ENCODE data around the gene KRT36.

Gene KRT36

GRCh38 chr17:41489531-41489930, at the start of gene KRT36:
Gene KRT36, minus strand, starts transcription at chr17:41489910. Its CDS starts 46 bp downstream, at chr17:41489864.
- in situ Hi-C loops (cut with MboI; ENCODE audit: low sequenced_read_pairs) = no loop called here

GRCh38 chr17:41539071-41539492, 49.4 kb upstream of the KRT36 start:
- in situ Hi-C loops (cut with MboI; ENCODE audit: low sequenced_read_pairs) = no loop called here
- H3K4me1 ChIP-seq = no peaks in the 10 kb centered on the region

More at GRCh38 chr17:41489531-41489930, at the start of gene KRT36:
- no peak for DNase-seq (ENCODE audit: low spot score in 2 of 2)
- peaks cover 15% of the 10 kb centered on the region for H3K27me3 ChIP-seq (ENCODE audit: low read depth)
- H3K4me1 ChIP-seq = no peaks in the 10 kb centered on the region
- H3K36me3 ChIP-seq (replicated peaks) = no peaks in the 10 kb centered on the region
- no peaks in the 10 kb centered on the region for H3K9me3 ChIP-seq
- no peak within 1 kb of the TSS for H3K4me3 ChIP-seq

GRCh38 chr17:41538565-41538991, 48.9 kb upstream of the KRT36 start:
- Histone ChIP-seq H3K27me3 (ENCODE audit: low read depth) (0 out of 2 replicates have a peak, but pooled peaks cover 4% of the 10 kb centered on the region), H3K4me3 (no peak overlapping the region), H3K4me1 (no peaks in the 10 kb centered on the region), H3K9me3 (no peaks in the 10 kb centered on the region), H3K36me3 (replicated peaks) (no peaks in the 10 kb centered on the region)
- DNase-seq (ENCODE audit: low spot score in 2 of 2) = no peak
- in situ Hi-C loops (cut with MboI; ENCODE audit: low sequenced_read_pairs) = no loop called here

More at GRCh38 chr17:41539071-41539492, 49.4 kb upstream of the KRT36 start:
- Histone ChIP-seq H3K36me3 (replicated peaks) (no peaks in the 10 kb centered on the region), H3K27me3 (ENCODE audit: low read depth) (0 out of 2 replicates have a peak, but pooled peaks cover 4% of the 10 kb centered on the region), H3K9me3 (no peaks in the 10 kb centered on the region), H3K4me3 (no peak overlapping the region)
- no peak for DNase-seq (ENCODE audit: low spot score in 2 of 2)

GRCh38 chr17:41537990-41538389, 48.3 kb upstream of the KRT36 start:
- no peak for DNase-seq (ENCODE audit: low spot score in 2 of 2)
- no peak overlapping the region for H3K4me3 ChIP-seq
- H3K4me1 ChIP-seq = no peaks in the 10 kb centered on the region
- H3K36me3 ChIP-seq (replicated peaks) = no peaks in the 10 kb centered on the region
- H3K27me3 ChIP-seq (ENCODE audit: low read depth) = 0 out of 2 replicates have a peak, but pooled peaks cover 4% of the 10 kb centered on the region
- H3K9me3 ChIP-seq = no peaks in the 10 kb centered on the region
- in situ Hi-C loops (cut with MboI; ENCODE audit: low sequenced_read_pairs) = no loop called here

- H3K27me3 ChIP-seq (ENCODE audit: low read depth) = peaks cover 7% of the 10 kb centered on the region; the same call in 1 of the 2 replicates
- DNase-seq (ENCODE audit: low spot score in 2 of 2) = no peak
- in situ Hi-C loops (cut with MboI; ENCODE audit: low sequenced_read_pairs) = no loop called here
- H3K4me1 ChIP-seq = no peaks in the 10 kb centered on the region
- no peaks in the 10 kb centered on the region for H3K9me3 ChIP-seq
- H3K36me3 ChIP-seq (replicated peaks) = no peaks in the 10 kb centered on the region
- no peak overlapping the region for H3K4me3 ChIP-seq
Observed at GRCh38 chr17:41537614-41537954, 47.9 kb upstream of the KRT36 start.

GRCh38 chr17:41536741-41537613, 47.3 kb upstream of the KRT36 start:
- Histone ChIP-seq H3K9me3 (no peaks in the 10 kb centered on the region), H3K27me3 (ENCODE audit: low read depth) (peaks cover 9% of the 10 kb centered on the region; the same call in 1 of the 2 replicates), H3K36me3 (replicated peaks) (no peaks in the 10 kb centered on the region), H3K4me3 (no peak overlapping the region), H3K4me1 (no peaks in the 10 kb centered on the region)
- in situ Hi-C loops (cut with MboI; ENCODE audit: low sequenced_read_pairs) = no loop called here
- no peak for DNase-seq (ENCODE audit: low spot score in 2 of 2)

- no peaks in the 10 kb centered on the region for H3K9me3 ChIP-seq
- H3K27me3 ChIP-seq (ENCODE audit: low read depth) = peaks cover 14% of the 10 kb centered on the region; the same call in 1 of the 2 replicates
- no peak for DNase-seq (ENCODE audit: low spot score in 2 of 2)
- no peak overlapping the region for H3K4me3 ChIP-seq
- no peaks in the 10 kb centered on the region for H3K36me3 ChIP-seq (replicated peaks)
- no peaks in the 10 kb centered on the region for H3K4me1 ChIP-seq
- in situ Hi-C loops (cut with MboI; ENCODE audit: low sequenced_read_pairs) = no loop called here
Observed at GRCh38 chr17:41535764-41536481, 46.2 kb upstream of the KRT36 start.

GRCh38 chr17:41534899-41535546, 45.3 kb upstream of the KRT36 start:
- Histone ChIP-seq H3K4me3 (no peak overlapping the region), H3K36me3 (replicated peaks) (no peaks in the 10 kb centered on the region), H3K27me3 (ENCODE audit: low read depth) (peaks cover 14% of the 10 kb centered on the region; the same call in 1 of the 2 replicates), H3K9me3 (no peaks in the 10 kb centered on the region), H3K4me1 (no peaks in the 10 kb centered on the region)
- DNase-seq (ENCODE audit: low spot score in 2 of 2) = no peak
- in situ Hi-C loops (cut with MboI; ENCODE audit: low sequenced_read_pairs) = no loop called here

GRCh38 chr17:41533613-41534012, 43.9 kb upstream of the KRT36 start:
- in situ Hi-C loops (cut with MboI; ENCODE audit: low sequenced_read_pairs) = no loop called here
- Histone ChIP-seq H3K27me3 (ENCODE audit: low read depth) (peaks cover 16% of the 10 kb centered on the region; the same call in 1 of the 2 replicates), H3K4me3 (no peak overlapping the region), H3K36me3 (replicated peaks) (no peaks in the 10 kb centered on the region), H3K9me3 (no peaks in the 10 kb centered on the region), H3K4me1 (no peaks in the 10 kb centered on the region)
- no peak for DNase-seq (ENCODE audit: low spot score in 2 of 2)

- no peak for DNase-seq (ENCODE audit: low spot score in 2 of 2)
- no peaks in the 10 kb centered on the region for H3K9me3 ChIP-seq
- H3K36me3 ChIP-seq (replicated peaks) = no peaks in the 10 kb centered on the region
- H3K4me3 ChIP-seq = no peak overlapping the region
- in situ Hi-C loops (cut with MboI; ENCODE audit: low sequenced_read_pairs) = no loop called here
- H3K27me3 ChIP-seq (ENCODE audit: low read depth) = peaks cover 16% of the 10 kb centered on the region; the same call in 1 of the 2 replicates
- H3K4me1 ChIP-seq = no peaks in the 10 kb centered on the region
Observed at GRCh38 chr17:41532947-41533570, 43.3 kb upstream of the KRT36 start.

- Histone ChIP-seq H3K9me3 (no peaks in the 10 kb centered on the region), H3K4me1 (no peaks in the 10 kb centered on the region), H3K4me3 (no peak overlapping the region), H3K36me3 (replicated peaks) (no peaks in the 10 kb centered on the region), H3K27me3 (ENCODE audit: low read depth) (peaks cover 16% of the 10 kb centered on the region; the same call in 1 of the 2 replicates)
- in situ Hi-C loops (cut with MboI; ENCODE audit: low sequenced_read_pairs) = no loop called here
- DNase-seq (ENCODE audit: low spot score in 2 of 2) = no peak
Observed at GRCh38 chr17:41531993-41532392, 42.3 kb upstream of the KRT36 start.

- DNase-seq (ENCODE audit: low spot score in 2 of 2) = no peak
- no peaks in the 10 kb centered on the region for H3K4me1 ChIP-seq
- in situ Hi-C loops (cut with MboI; ENCODE audit: low sequenced_read_pairs) = no loop called here
Observed at GRCh38 chr17:41530062-41531048, 40.6 kb upstream of the KRT36 start.

More at GRCh38 chr17:41530062-41531048, 40.6 kb upstream of the KRT36 start:
- Histone ChIP-seq H3K36me3 (replicated peaks) (no peaks in the 10 kb centered on the region), H3K27me3 (ENCODE audit: low read depth) (peaks cover 13% of the 10 kb centered on the region; the same call in 1 of the 2 replicates), H3K4me3 (no peak overlapping the region), H3K9me3 (no peaks in the 10 kb centered on the region)

Measured in HAP-1 (cell line).